T-helper 17 cell (primary cell): ENCODE data around the gene RBPMS2. TPM values are rescaled to one million over a fixed set of nuclear protein-coding genes. Genes with fewer than 3 reads are reported as not detected.

Experiments used
- ATAC-seq: fragments of 150-1000 bp; cut with Tn5 transposase; 2 replicates; pipeline ENCODE4 v1.10.0; 2021; ENCODE audit warnings: mild to moderate bottlenecking, moderate library complexity
- DNase-seq, 3 donors: peaks; one replicate each; pipeline versions ENCODE4 v3.0.0 to v3.0.0-alpha.2; 2020 to 2021
- H3K9me3 ChIP-seq: one replicate; pipeline ENCODE4 v1.7.0; 2013; ENCODE audit warnings: low read length, mild to moderate bottlenecking; ENCODE audit not compliant: control insufficient read depth, poor library complexity, severe bottlenecking
- H3K27ac Mint-ChIP-seq: one replicate; pipeline ENCODE4 v1.8.0; 2022; ENCODE audit warnings: mild to moderate bottlenecking, moderate library complexity, mixed read lengths
- H3K27me3 Mint-ChIP-seq: one replicate; pipeline ENCODE4 v1.8.0; 2022; ENCODE audit warnings: mixed read lengths
- H3K36me3 Mint-ChIP-seq: one replicate; pipeline ENCODE4 v1.8.0; 2022; ENCODE audit warnings: low read depth, mixed read lengths
- H3K4me1 Mint-ChIP-seq: one replicate; pipeline ENCODE4 v1.8.0; 2022; ENCODE audit warnings: mild to moderate bottlenecking, mixed read lengths
- H3K4me3 Mint-ChIP-seq: one replicate; pipeline ENCODE4 v1.8.0; 2022; ENCODE audit warnings: mild to moderate bottlenecking, moderate library complexity, mixed read lengths
- total RNA-seq, 4 donors: library from RNA in 2 of 4; stranded (reverse) in 2 of 4; gene quantifications; one replicate each; pipeline ENCODE4 v1.2.3 and lab custom pipeline; 2022 to 2026

RBPMS2 gene
- total RNA-seq, 2 donors from 2014 or later, result 0.52 to 1.1 TPM

DNA sequence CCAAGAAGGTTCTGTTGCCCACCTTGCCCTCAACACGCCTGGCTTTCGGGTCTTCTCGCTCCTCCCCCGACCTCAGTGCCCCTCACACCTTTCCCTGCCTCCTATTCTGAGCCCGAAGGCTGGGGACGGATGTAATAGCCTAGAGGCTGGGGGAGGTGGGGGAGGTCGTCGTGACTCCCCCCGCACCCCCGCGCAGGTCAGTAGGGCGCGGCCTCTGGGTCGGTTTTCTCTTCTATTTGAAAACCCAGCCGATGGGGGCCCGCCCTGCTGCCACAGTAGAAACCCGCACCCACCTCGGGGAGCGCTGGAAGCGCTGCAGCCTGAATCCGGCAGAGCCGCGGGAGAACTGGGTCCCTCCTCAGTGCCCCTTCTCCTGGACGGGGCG, 1.0 kb upstream of the RBPMS2 start:
- no peaks in the 10 kb centered on the region for H3K9me3 ChIP-seq
- DNase-seq, result no peak
- H3K27me3 Mint-ChIP-seq, result peaks cover 52% of the 10 kb centered on the region
- peak overlapping the region; percentile 89 for H3K4me3 Mint-ChIP-seq
- H3K36me3 Mint-ChIP-seq, result peaks cover 8% of the 10 kb centered on the region
- ATAC-seq, result no peak
- peaks cover 6% of the 10 kb centered on the region for H3K4me1 Mint-ChIP-seq
- H3K27ac Mint-ChIP-seq, result no peak overlapping the region

DNA sequence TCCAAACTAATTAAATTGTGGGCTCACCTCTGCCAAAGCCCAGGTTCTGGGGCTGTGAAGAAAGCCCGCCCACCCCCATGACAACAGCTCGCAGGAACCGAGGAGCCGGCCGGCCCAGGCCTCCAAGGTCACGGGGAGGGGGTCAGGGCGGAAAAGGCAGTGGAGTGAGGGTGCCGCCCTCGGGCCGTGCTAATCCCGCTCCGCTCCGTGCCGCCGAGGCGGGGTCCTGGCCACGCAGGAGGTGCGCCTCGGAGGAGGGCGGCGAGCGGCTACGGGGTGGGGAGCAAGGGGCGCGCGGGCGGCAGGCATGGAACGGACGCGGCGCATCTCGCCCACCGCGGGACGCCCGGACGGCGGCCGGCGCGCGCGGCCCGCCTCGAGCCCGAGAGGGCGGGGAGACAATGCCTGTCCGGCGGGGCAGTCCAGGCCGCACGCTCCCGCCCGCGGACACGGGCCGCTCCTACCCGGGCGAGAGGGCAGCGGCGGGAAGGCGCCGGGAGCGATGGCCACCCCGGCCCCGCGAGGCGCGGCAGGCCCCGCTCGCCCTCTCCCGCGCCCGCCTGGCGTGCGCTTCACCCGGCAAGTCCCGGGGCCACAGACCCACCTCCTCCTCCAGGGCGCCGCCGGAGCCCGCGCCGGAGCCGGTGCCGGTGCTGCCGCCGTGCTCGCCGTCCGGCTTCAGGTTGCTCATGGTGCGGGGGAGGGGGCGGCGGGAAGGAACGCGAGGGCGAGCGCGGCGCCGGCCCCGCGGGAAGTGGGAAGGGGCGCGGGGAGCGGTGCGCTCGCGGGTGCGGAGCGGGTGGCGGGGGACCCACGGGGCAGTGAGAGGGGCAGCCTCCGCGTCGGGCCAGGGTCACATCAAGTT, 528 bp downstream of the RBPMS2 start:
- peak in 1 of 3 donors; percentile 5 for DNase-seq
- no peak overlapping the region for H3K27ac Mint-ChIP-seq
- H3K27me3 Mint-ChIP-seq, result peaks cover 53% of the 10 kb centered on the region
- ATAC-seq, result peak; percentile 46
- H3K4me3 Mint-ChIP-seq, result peak overlapping the region; percentile 76
- peaks cover 8% of the 10 kb centered on the region for H3K36me3 Mint-ChIP-seq
- no peaks in the 10 kb centered on the region for H3K9me3 ChIP-seq
- peaks cover 9% of the 10 kb centered on the region for H3K4me1 Mint-ChIP-seq

DNA sequence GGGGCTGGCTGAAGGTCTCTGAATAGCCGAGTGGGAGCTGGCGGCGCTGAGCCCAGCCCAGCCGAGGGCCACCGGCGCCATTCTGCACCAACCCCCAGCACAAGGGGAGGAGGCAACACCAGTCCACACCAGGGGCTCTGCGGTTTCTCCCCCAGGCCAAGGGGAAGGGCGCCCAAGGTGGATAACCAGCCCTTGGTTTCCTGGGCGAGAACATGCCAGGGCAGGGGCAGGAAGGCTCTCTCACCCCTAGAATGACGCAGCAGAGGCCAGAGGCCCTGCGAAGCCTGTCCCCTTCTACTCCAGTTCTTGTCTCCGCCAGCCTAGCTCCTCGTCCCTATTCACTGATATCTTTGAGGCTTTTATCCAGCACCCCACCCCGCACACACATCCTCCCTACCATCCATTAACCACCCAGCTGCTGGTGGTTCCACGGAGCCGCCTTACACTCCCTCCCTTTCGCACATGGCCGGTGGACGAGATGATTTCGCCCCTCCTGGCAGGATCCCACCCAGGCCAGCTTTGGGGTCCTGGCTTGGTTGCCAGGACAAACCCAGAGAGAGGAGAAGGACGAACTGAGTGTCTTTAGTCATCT, 1.3 kb downstream of the RBPMS2 start:
- no peaks in the 10 kb centered on the region for H3K9me3 ChIP-seq
- Mint-ChIP-seq H3K27ac (no peak overlapping the region), H3K4me1 (peaks cover 9% of the 10 kb centered on the region), H3K27me3 (peaks cover 47% of the 10 kb centered on the region), H3K4me3 (peak overlapping the region; percentile 76), H3K36me3 (peaks cover 8% of the 10 kb centered on the region)
- DNase-seq (no peak), ATAC-seq (no peak)

DNA sequence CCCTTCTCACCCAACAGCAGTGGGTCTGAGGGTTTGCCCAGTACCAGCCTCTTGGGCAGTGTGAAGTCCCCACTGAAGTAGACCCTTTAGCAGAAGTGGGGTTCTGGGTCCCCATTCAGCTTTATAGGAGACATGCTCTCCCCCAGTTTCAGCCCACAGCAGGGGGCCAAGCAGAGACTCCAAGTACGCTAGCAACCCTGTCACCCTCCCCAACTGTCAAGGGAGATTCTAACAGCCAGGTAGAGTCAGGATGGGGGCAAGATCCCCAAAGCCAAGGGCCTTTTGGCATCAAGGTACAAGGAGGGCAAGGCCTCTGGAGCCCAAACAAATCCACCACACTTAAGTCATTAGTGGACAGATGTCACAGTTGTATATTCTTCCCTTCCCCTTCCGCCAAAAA, 1.8 kb downstream of the RBPMS2 start:
- no peaks in the 10 kb centered on the region for H3K9me3 ChIP-seq

DNA sequence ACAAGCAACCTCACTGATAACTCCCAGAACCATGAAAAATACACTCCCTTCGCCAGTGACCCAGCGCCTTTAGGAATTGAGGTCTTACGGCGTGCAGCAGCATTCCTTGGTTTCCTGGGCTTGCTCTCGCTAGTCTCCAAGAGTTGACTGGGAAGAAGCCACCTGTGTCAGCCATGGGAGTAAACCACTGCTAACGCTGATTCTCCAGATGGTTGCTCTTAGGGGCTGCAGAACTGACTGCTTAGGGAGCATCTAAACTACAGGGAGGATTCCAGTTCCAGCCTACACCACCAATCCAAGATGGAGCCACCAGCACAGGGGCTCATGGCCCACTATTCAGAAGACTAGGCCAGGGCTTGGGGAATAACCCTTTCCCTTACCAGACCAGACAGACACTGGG, 2.4 kb downstream of the RBPMS2 start:
- DNase-seq, result no peak
- Mint-ChIP-seq H3K4me3 (no peak overlapping the region), H3K4me1 (peaks cover 9% of the 10 kb centered on the region), H3K27ac (no peak overlapping the region), H3K27me3 (peaks cover 45% of the 10 kb centered on the region), H3K36me3 (peaks cover 8% of the 10 kb centered on the region)
- H3K9me3 ChIP-seq, result no peaks in the 10 kb centered on the region
- no peak for ATAC-seq

More for the DNA sequence above, 1.8 kb downstream of the RBPMS2 start:
- DNase-seq (no peak), ATAC-seq (no peak)
- peaks cover 8% of the 10 kb centered on the region for H3K36me3 Mint-ChIP-seq
- H3K4me1 Mint-ChIP-seq, result peaks cover 9% of the 10 kb centered on the region
- H3K27ac Mint-ChIP-seq, result no peak overlapping the region
- peaks cover 43% of the 10 kb centered on the region for H3K27me3 Mint-ChIP-seq
- peak overlapping the region; percentile 76 for H3K4me3 Mint-ChIP-seq

DNA sequence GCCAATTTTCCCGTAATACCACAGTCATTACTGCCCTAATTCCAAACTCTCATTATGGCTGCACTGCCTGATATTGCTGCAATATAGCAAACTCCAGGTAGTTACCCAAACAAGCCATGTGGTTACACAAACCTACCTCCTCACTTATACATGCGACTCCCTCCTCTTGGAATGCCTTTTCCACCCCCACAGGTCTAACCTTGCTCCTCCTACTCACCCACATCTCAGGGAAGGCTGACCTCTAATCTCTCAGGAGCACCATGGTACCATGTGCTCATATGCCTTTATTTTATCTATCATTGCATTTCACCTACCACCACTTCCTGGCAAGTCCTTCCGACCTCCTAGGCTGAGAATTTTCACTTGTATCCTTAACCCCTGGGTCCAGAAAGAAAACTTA, 2.9 kb downstream of the RBPMS2 start:
- Mint-ChIP-seq H3K36me3 (peaks cover 8% of the 10 kb centered on the region), H3K4me1 (peaks cover 9% of the 10 kb centered on the region), H3K27me3 (peaks cover 46% of the 10 kb centered on the region), H3K4me3 (no peak overlapping the region), H3K27ac (no peak overlapping the region)
- ATAC-seq (no peak), DNase-seq (no peak)
- H3K9me3 ChIP-seq, result no peaks in the 10 kb centered on the region

DNA sequence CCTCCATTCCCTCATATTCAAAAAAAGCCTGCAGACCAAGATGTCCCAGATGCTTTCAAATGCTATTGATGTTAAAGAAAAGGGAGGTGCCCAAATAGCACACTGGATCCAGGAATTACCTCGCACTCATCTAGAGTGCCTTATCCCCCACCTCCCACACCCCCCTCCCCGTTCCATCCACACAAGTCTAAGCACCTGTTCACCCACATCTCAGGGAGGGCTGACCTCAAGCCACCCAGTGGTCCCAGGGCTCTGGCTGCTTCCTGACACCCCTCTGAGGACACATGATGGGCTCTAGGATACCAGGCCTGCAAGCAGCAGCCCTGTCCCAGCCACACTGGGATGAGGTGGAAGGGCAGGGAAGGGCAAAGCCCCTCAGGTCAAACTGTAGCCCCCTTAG, 4.8 kb downstream of the RBPMS2 start:
- H3K27me3 Mint-ChIP-seq, result peaks cover 30% of the 10 kb centered on the region
- DNase-seq (no peak), ATAC-seq (no peak)
- no peak overlapping the region for H3K4me3 Mint-ChIP-seq
- peaks cover 3% of the 10 kb centered on the region for H3K36me3 Mint-ChIP-seq
- no peaks in the 10 kb centered on the region for H3K9me3 ChIP-seq
- peaks cover 11% of the 10 kb centered on the region for H3K4me1 Mint-ChIP-seq
- no peak overlapping the region for H3K27ac Mint-ChIP-seq

DNA sequence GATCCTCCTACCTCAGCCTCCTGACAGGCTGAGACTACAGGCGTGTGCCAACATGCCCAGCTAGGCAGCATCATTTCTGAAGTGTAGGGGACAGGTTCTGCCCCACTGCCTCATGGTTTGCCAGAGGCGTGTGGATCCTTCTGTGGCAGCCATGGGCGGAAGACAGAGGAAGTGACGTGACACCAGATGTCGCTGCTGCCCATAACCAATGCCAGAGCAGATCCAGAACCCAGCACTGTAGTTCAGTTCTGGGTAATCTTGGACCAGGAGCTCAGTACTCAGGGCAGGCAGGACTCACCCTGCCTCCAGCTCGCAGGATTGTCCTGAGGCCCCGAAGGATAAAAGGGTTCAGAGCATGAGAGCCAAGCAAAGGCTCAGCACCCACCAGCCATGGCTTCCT, 8.2 kb downstream of the RBPMS2 start:
- H3K27me3 Mint-ChIP-seq, result peaks cover 11% of the 10 kb centered on the region
- ATAC-seq, result no peak

DNA sequence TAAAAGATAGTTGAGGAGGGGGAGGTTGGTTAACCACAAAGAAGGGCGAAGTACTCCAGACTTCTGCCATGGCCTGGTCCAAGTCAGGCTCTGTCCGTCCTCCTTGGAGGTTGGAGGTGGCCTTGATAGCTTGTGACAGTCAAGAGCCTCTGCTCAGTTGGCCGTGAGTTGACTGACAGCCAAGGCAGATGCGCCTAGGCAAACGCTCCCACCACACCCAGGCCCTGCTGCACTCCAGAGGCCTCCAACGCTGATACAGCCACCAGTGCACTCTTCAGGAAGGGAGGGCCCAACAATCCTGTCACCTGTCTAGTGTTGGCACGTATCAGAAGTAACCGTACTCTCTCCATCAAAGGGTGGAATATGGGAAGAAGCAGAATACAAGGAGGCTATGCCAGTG, 9.3 kb downstream of the RBPMS2 start:
- ATAC-seq (no peak), DNase-seq (no peak)

More for the DNA sequence above, 8.2 kb downstream of the RBPMS2 start:
- no peaks in the 10 kb centered on the region for H3K9me3 ChIP-seq
- Mint-ChIP-seq H3K36me3 (no peaks in the 10 kb centered on the region), H3K27ac (no peak overlapping the region), H3K4me3 (no peak overlapping the region), H3K4me1 (peaks cover 5% of the 10 kb centered on the region)
- no peak for DNase-seq

DNA sequence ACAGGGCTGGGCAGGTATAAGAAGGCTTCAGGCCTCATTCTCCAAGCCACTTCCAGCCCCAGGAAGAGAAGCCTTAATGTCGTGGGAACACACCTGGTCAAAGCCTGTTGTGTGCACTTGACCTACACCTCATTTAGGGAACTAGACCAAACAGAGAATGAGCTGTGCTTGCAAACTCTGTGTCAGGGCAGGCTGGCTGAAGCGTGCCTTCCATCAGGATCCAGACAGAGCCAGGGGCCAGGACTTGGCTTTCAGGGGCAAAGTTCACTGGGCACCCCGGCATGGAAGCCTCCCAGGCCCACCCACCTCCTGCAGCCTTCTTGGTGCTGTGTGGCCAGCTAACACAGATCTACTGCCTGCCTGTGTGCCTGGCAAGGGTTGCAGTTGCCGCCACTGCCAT, 11.5 kb downstream of the RBPMS2 start:
- Mint-ChIP-seq H3K4me3 (no peak overlapping the region), H3K4me1 (peaks cover 2% of the 10 kb centered on the region), H3K27me3 (peaks cover 5% of the 10 kb centered on the region), H3K27ac (no peak overlapping the region), H3K36me3 (no peaks in the 10 kb centered on the region)
- ATAC-seq (no peak), DNase-seq (no peak)
- H3K9me3 ChIP-seq, result no peaks in the 10 kb centered on the region

More for the DNA sequence above, 9.3 kb downstream of the RBPMS2 start:
- H3K4me3 Mint-ChIP-seq, result no peak overlapping the region
- H3K27ac Mint-ChIP-seq, result no peak overlapping the region
- peaks cover 9% of the 10 kb centered on the region for H3K27me3 Mint-ChIP-seq
- H3K36me3 Mint-ChIP-seq, result no peaks in the 10 kb centered on the region
- no peaks in the 10 kb centered on the region for H3K9me3 ChIP-seq
- peaks cover 5% of the 10 kb centered on the region for H3K4me1 Mint-ChIP-seq

DNA sequence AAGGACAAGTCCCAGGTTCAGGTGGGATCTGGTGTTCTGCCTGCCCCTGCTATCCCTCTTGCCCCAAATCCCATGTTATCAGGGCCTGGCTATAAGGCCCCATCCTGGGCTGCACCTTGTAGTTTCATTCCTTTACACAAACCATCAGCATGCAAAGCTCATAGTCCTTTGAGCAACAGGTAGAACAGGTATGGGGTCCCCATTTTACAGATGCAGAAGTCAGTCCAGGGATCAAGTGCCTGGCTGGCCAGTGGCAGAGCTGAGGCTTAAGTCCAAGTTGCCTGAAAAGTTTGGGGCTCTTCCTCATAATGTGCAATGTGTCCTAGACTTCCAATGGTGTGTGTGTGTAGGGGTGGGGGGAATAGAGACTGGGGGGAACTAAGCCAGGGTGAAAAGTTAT, 11.9 kb downstream of the RBPMS2 start:
- no peak for DNase-seq
- no peak overlapping the region for H3K27ac Mint-ChIP-seq
- H3K36me3 Mint-ChIP-seq, result no peaks in the 10 kb centered on the region
- peaks cover 2% of the 10 kb centered on the region for H3K4me1 Mint-ChIP-seq
- H3K4me3 Mint-ChIP-seq, result no peak overlapping the region
- ATAC-seq, result no peak
- H3K27me3 Mint-ChIP-seq, result peaks cover 5% of the 10 kb centered on the region
- H3K9me3 ChIP-seq, result no peaks in the 10 kb centered on the region

DNA sequence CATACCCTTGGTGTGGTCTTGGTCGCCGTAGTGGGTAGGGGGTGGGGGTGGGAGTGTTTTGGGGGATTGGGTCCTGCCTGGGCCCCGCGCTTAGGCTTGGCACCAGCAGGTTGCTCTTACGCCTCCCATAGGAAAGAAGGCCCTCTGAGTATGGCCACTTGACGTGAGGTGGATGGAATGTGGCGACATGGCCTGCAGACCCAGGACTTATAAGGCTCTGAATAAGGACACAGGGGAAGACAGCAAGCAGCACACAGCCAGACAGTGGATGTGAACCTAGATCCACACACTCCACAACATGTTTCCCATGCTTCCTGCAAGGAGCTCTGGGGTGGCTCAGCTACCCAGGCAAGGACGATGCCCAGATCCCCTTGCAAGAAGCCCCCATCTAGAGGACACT, 12.4 kb downstream of the RBPMS2 start:
- Mint-ChIP-seq H3K4me3 (no peak overlapping the region), H3K4me1 (peaks cover 4% of the 10 kb centered on the region), H3K27me3 (peaks cover 3% of the 10 kb centered on the region), H3K36me3 (no peaks in the 10 kb centered on the region), H3K27ac (no peak overlapping the region)
- no peak for ATAC-seq
- no peak for DNase-seq
- H3K9me3 ChIP-seq, result no peaks in the 10 kb centered on the region

DNA sequence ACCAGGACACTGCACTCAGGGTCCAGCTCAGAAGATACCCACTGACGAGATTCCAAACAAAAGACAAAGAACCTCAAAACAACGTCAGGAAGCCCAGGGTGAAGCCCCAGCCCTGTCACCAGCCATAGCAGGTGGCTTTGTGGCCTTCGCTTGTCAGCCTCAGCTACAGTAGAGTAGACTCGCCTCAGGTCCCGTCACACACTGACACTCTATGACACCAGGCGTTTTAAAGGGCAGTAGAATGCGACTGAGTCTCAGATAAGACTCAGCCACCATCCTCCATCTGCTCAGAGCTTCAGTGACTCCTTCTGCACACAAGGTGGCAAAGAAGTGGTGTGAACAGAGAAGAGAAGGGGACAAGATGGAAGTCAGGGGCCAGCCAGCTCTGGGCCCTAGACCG, 12.8 kb downstream of the RBPMS2 start:
- no peak for ATAC-seq
- no peak for DNase-seq
- no peaks in the 10 kb centered on the region for H3K9me3 ChIP-seq
- Mint-ChIP-seq H3K4me1 (peaks cover 4% of the 10 kb centered on the region), H3K36me3 (no peaks in the 10 kb centered on the region), H3K27me3 (no peaks in the 10 kb centered on the region), H3K27ac (no peak overlapping the region), H3K4me3 (no peak overlapping the region)

DNA sequence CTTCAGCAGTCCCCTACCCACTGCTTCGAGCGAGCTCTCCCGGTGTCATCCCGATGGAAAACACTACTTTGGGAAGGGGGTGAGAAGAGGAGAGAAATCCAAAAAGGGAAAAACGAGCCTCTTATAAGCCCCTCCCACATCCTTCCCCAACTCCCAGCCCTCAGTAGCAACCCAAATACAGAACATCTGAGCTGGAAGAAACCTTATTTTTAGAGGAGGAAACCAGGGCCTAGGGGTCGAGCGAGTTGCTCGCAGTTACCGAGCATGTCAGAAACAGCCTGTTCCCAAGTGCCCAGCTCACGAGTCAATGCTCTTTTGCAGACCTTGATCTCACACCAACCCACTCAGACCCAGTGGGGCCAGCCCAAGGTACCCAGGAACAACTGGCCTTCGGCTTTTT, 14.2 kb downstream of the RBPMS2 start:
- Mint-ChIP-seq H3K4me3 (no peak overlapping the region), H3K27ac (no peak overlapping the region), H3K4me1 (peaks cover 2% of the 10 kb centered on the region), H3K36me3 (no peaks in the 10 kb centered on the region), H3K27me3 (no peaks in the 10 kb centered on the region)
- ATAC-seq, result no peak
- no peaks in the 10 kb centered on the region for H3K9me3 ChIP-seq
- no peak for DNase-seq
